Endodermal cell (in vitro differentiated cells): ENCODE measurements around the gene ZNF160. TPM values are rescaled to one million over a fixed set of nuclear protein-coding genes. Genes with fewer than 3 reads are reported as not detected.

Experiments used
- DNase-seq: peaks from one replicate; pipeline ENCODE4 v3.0.0-alpha.2; 2017
- H3K27ac ChIP-seq: 2 replicates; pipeline ENCODE4 v1.5.1; 2013; ENCODE audit warnings: mild to moderate bottlenecking, low read depth, low read length, moderate library complexity
- H3K27me3 ChIP-seq: 2 replicates; pipeline ENCODE4 v1.6.1; 2013; ENCODE audit warnings: mild to moderate bottlenecking, low read length, moderate library complexity; ENCODE audit not compliant: insufficient read depth, control insufficient read depth, poor library complexity, severe bottlenecking
- H3K36me3 ChIP-seq: 2 replicates; pipeline ENCODE4 v1.7.0; 2013; ENCODE audit warnings: mild to moderate bottlenecking, low read length, moderate library complexity; ENCODE audit not compliant: control insufficient read depth, insufficient read depth
- H3K4me1 ChIP-seq: one replicate; pipeline ENCODE4 v1.7.0; 2013; ENCODE audit warnings: low read length; ENCODE audit not compliant: control insufficient read depth, insufficient read depth
- H3K4me3 ChIP-seq: 2 replicates; pipeline ENCODE4 v1.5.1; 2013; ENCODE audit warnings: mild to moderate bottlenecking, low read length, moderate library complexity
- H3K9ac ChIP-seq: 2 replicates; pipeline ENCODE4 v1.6.1; 2013; ENCODE audit warnings: mild to moderate bottlenecking, low read length, moderate library complexity; ENCODE audit not compliant: poor library complexity, severe bottlenecking; ENCODE audit errors: extremely low read depth
- H3K9me3 ChIP-seq: 2 replicates; pipeline ENCODE4 v1.6.1; 2013; ENCODE audit warnings: mild to moderate bottlenecking, low read length, moderate library complexity; ENCODE audit not compliant: control insufficient read depth
- H3K27ac Mint-ChIP-seq: 2 replicates; pipeline ENCODE4 v1.8.0; 2020; ENCODE audit warnings: mixed read lengths
- H3K27me3 Mint-ChIP-seq: 2 replicates; pipeline ENCODE4 v1.8.0; 2021; ENCODE audit warnings: mild to moderate bottlenecking, mixed read lengths; ENCODE audit not compliant: insufficient read depth
- H3K36me3 Mint-ChIP-seq: 2 replicates; pipeline ENCODE4 v1.8.0; 2020; ENCODE audit warnings: low read depth, mixed read lengths
- H3K4me1 Mint-ChIP-seq: 2 replicates; pipeline ENCODE4 v1.8.0; 2020; ENCODE audit warnings: mixed read lengths
- H3K4me3 Mint-ChIP-seq: 2 replicates; pipeline ENCODE4 v1.8.0; 2020; ENCODE audit warnings: mild to moderate bottlenecking, moderate library complexity, mixed read lengths
- H3K9me3 Mint-ChIP-seq: 2 replicates; pipeline ENCODE4 v1.8.0; 2020; ENCODE audit warnings: mild to moderate bottlenecking, mixed read lengths
- WGBS, 2 experiments: methylation state at CpG; one replicate each; pipeline versions ENCODE4 v1.1.5 to v1.1.7; 2013; ENCODE audit warnings: missing lambda C conversion rate in 2 of 2, mixed read lengths in 1 of 2; ENCODE audit not compliant: insufficient coverage in 1 of 2, insufficient read length in 1 of 2; 5-methylcytosine and 5-hydroxymethylcytosine counted together
- total RNA-seq, 2 donors: library from RNA; stranded (reverse); fragmentation: NEBNext Ultra II Directional in 1 of 2; extraction: Animal tissue kit (Norgen Biotek cat#: 25700) in 1 of 2; gene quantifications; 2 replicates in 1 of 2; 3 replicates in 1 of 2; pipeline ENCODE4 v1.2.1, GENCODE V29; 2021
- TF ChIP-seq, protein P1 (sequence below): fragments of 200-600 bp; sonication (generic); conservative IDR thresholded peaks from 2 replicates; pipeline ENCODE4 v1.5.0; 2021; ENCODE audit warnings: antibody characterized with exemption, mild to moderate bottlenecking

Gene ZNF160
- total RNA-seq, 2 donors from 2014 or later = 51.7 to 78.3 TPM

DNA sequence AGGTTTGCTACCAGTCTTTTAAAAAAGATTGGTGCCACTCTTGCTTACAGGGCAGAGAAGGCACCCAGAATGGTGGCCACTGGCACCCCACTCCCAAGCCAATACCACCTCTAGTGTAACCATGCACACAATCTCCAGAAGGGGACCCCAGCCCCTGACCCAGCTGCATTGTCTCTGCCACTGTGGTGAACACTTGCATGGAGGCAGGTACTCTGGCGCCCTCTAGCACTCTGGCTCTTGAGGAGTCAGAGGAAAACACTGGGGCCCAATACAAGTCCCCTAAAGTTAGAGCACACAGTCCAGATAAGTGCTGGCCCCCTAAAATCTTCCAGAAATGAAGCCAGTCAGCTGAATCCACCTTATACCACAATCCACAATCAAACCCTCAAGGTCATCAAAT lies 83.5 kb downstream of the ZNF160 start:
- 15% methylated on average over 1 of the region's 1 CpG; no CpG with 5 or more reads in 1 of the 2 experiments for WGBS, 2 experiments
- no peaks in the 10 kb centered on the region for H3K4me1 ChIP-seq
- no peak overlapping the region for H3K27ac Mint-ChIP-seq
- H3K9me3 ChIP-seq = no peaks in the 10 kb centered on the region
- peak; percentile 90 for DNase-seq
- H3K4me1 Mint-ChIP-seq = peaks cover 6% of the 10 kb centered on the region
- no peak overlapping the region for H3K4me3 ChIP-seq
- H3K27ac ChIP-seq = no peak overlapping the region
- H3K9me3 Mint-ChIP-seq = peaks cover 6% of the 10 kb centered on the region
- no peaks in the 10 kb centered on the region for H3K27me3 ChIP-seq
- no peaks in the 10 kb centered on the region for H3K27me3 Mint-ChIP-seq
- TF ChIP-seq, protein P1, sequence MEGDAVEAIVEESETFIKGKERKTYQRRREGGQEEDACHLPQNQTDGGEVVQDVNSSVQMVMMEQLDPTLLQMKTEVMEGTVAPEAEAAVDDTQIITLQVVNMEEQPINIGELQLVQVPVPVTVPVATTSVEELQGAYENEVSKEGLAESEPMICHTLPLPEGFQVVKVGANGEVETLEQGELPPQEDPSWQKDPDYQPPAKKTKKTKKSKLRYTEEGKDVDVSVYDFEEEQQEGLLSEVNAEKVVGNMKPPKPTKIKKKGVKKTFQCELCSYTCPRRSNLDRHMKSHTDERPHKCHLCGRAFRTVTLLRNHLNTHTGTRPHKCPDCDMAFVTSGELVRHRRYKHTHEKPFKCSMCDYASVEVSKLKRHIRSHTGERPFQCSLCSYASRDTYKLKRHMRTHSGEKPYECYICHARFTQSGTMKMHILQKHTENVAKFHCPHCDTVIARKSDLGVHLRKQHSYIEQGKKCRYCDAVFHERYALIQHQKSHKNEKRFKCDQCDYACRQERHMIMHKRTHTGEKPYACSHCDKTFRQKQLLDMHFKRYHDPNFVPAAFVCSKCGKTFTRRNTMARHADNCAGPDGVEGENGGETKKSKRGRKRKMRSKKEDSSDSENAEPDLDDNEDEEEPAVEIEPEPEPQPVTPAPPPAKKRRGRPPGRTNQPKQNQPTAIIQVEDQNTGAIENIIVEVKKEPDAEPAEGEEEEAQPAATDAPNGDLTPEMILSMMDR = peak; percentile 84
- no peak overlapping the region for H3K9ac ChIP-seq
- H3K36me3 ChIP-seq = no peaks in the 10 kb centered on the region
- H3K4me3 Mint-ChIP-seq = no peak overlapping the region
- peaks cover 1% of the 10 kb centered on the region for H3K36me3 Mint-ChIP-seq

Other genes with a start within 250 kb of the ZNF160 start
- 10 to 100 TPM; 46.2 to 50.0 TPM for gene ZNF468, start 245.8 kb downstream of the ZNF160 start, total RNA-seq
- gene ZNF320, start 205.8 kb downstream of the ZNF160 start, total RNA-seq = 10 to 100 TPM; 33.5 to 37.5 TPM
- gene ZNF888, start 180.0 kb downstream of the ZNF160 start, total RNA-seq = 10 to 100 TPM; 13.4 to 19.6 TPM
- 10 to 100 TPM; 20.7 to 24.8 TPM for gene ZNF816, start 140.5 kb downstream of the ZNF160 start, total RNA-seq
- not detected for gene ERVV-1, start 89.5 kb downstream of the ZNF160 start, total RNA-seq
- not detected for gene ERVV-2, start 58.7 kb downstream of the ZNF160 start, total RNA-seq
- gene ZNF415, start 29.5 kb upstream of the ZNF160 start, total RNA-seq = 10 to 100 TPM; 12.6 to 19.4 TPM
- 10 to 100 TPM; 17.7 to 25.5 TPM for gene ZNF347, start 55.6 kb upstream of the ZNF160 start, total RNA-seq
- gene ZNF665, start 89.9 kb upstream of the ZNF160 start, total RNA-seq = 1 to 10 TPM; 7.6 to 8.6 TPM
- gene ZNF677, start 151.5 kb upstream of the ZNF160 start, total RNA-seq = 10 to 100 TPM; 35.6 to 56.5 TPM
- not detected for gene VN1R2, start 154.9 kb upstream of the ZNF160 start, total RNA-seq
- gene VN1R4, start 164.3 kb upstream of the ZNF160 start, total RNA-seq = not detected
- gene ZNF845, start 230.3 kb upstream of the ZNF160 start, total RNA-seq = 10 to 100 TPM; 19.0 to 24.3 TPM